Fibroblast of mammary gland (primary cell): ENCODE measurements around the gene SEMA3C.
A peak's percentile ranks its signal among the peaks of the same experiment; 100 is the strongest.

ENCODE experiments used
- DNase-seq: peaks from one replicate; pipeline ENCODE4 v3.0.0-alpha.2; 2010; ENCODE audit warnings: low read depth
- H3K4me3 ChIP-seq: 2 replicates; pipeline ENCODE4 v1.5.1; 2011; ENCODE audit warnings: low read depth, mild to moderate bottlenecking, low read length, moderate library complexity; ENCODE audit not compliant: control insufficient read depth
- CTCF ChIP-seq: conservative IDR thresholded peaks from 2 replicates; pipeline ENCODE4 v1.5.1; 2011; ENCODE audit warnings: low read depth, low read length, inconsistent platforms; ENCODE audit not compliant: control insufficient read depth, insufficient read depth

SEMA3C gene

GRCh38 chr7:80783186-80783677 lies 135.6 kb downstream of the SEMA3C start:
- DNase-seq: no peak
- no peak for TF ChIP-seq CTCF
- H3K4me3 ChIP-seq: no peak overlapping the region

- no peak overlapping the region for H3K4me3 ChIP-seq
- DNase-seq: peak; percentile 94
- TF ChIP-seq CTCF: peak; percentile 21
Measured at GRCh38 chr7:80781561-80781979, 137.3 kb downstream of the SEMA3C start.

- TF ChIP-seq CTCF: no peak
- H3K4me3 ChIP-seq: no peak overlapping the region
- no peak for DNase-seq
Measured at GRCh38 chr7:80781146-80781545, 137.7 kb downstream of the SEMA3C start.

- no peak for DNase-seq
- no peak overlapping the region for H3K4me3 ChIP-seq
- TF ChIP-seq CTCF: no peak
Measured at GRCh38 chr7:80779456-80779855, 139.4 kb downstream of the SEMA3C start.

GRCh38 chr7:80775897-80776296 lies 143.0 kb downstream of the SEMA3C start:
- TF ChIP-seq CTCF: no peak
- no peak overlapping the region for H3K4me3 ChIP-seq
- no peak for DNase-seq

GRCh38 chr7:80775482-80775881 lies 143.4 kb downstream of the SEMA3C start:
- no peak overlapping the region for H3K4me3 ChIP-seq
- no peak for DNase-seq
- no peak for TF ChIP-seq CTCF

GRCh38 chr7:80774843-80775242 lies 144.0 kb downstream of the SEMA3C start:
- TF ChIP-seq CTCF: no peak
- no peak for DNase-seq
- H3K4me3 ChIP-seq: no peak overlapping the region
